ENCODE results near the gene SIT1. TPM values are rescaled to one million over a fixed set of nuclear protein-coding genes. Genes with fewer than 3 reads are reported as not detected.

The SIT1 gene
- total RNA-seq, 2 donors from 2014 or later = 0.68 TPM; not detected in 1

DNA sequence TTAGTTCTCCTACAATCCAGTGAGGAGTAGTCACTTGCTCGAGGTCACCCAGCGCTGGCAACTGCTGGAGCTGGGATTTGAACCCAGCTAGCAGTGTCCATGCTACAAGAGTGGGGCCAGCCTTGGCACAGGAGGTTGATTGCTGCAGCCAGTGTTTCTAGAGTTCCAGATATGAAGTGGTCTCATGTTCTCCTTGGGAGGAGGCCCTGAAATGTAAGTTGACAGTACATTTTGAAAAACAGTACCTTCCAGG is 8.2 kb upstream of the SIT1 start:
- H3K36me3 ChIP-seq = peaks cover 10% of the 10 kb centered on the region
- H3K27ac ChIP-seq = peak overlapping the region; percentile 99
- H3K27me3 ChIP-seq (replicated peaks; ENCODE audit: insufficient read depth) = no peaks in the 10 kb centered on the region
- peaks cover 22 to 48% of the 10 kb centered on the region in 2 donors for H3K4me1 ChIP-seq (ENCODE audit: control insufficient read depth in 1 of 2, low read depth in 2 of 2)
- ATAC-seq (ENCODE audit: insufficient number of reproducible peaks, low FRiP score, low read depth) = peak; percentile 10
- TF ChIP-seq, protein P1, sequence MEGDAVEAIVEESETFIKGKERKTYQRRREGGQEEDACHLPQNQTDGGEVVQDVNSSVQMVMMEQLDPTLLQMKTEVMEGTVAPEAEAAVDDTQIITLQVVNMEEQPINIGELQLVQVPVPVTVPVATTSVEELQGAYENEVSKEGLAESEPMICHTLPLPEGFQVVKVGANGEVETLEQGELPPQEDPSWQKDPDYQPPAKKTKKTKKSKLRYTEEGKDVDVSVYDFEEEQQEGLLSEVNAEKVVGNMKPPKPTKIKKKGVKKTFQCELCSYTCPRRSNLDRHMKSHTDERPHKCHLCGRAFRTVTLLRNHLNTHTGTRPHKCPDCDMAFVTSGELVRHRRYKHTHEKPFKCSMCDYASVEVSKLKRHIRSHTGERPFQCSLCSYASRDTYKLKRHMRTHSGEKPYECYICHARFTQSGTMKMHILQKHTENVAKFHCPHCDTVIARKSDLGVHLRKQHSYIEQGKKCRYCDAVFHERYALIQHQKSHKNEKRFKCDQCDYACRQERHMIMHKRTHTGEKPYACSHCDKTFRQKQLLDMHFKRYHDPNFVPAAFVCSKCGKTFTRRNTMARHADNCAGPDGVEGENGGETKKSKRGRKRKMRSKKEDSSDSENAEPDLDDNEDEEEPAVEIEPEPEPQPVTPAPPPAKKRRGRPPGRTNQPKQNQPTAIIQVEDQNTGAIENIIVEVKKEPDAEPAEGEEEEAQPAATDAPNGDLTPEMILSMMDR (IDR thresholded peaks at IDR 0.05) = no peak
- DNase-seq (ENCODE audit: low spot score) = no peak
- no peaks in the 10 kb centered on the region for H3K9me3 ChIP-seq
- peak overlapping the region; percentile 98 for H3K4me3 ChIP-seq

GRCh38 chr9:35658137-35658967 is 7.6 kb upstream of the SIT1 start, which contains the start of gene CCDC107:
TSS of gene CCDC107 (plus strand) at chr9:35658292. CDS start at chr9:35658380, 88 bp downstream.
- TF ChIP-seq, protein P1 (IDR thresholded peaks at IDR 0.05) = peak; percentile 47
- H3K27ac ChIP-seq = peak within 1 kb of the TSS; percentile 99
- ATAC-seq (ENCODE audit: insufficient number of reproducible peaks, low FRiP score, low read depth) (peak; percentile 72), DNase-seq (ENCODE audit: low spot score) (no peak)
- no peaks in the 10 kb centered on the region for H3K27me3 ChIP-seq (replicated peaks; ENCODE audit: insufficient read depth)
- no peaks in the 10 kb centered on the region for H3K9me3 ChIP-seq
- H3K4me3 ChIP-seq = peak within 1 kb of the TSS; percentile 98
- peaks cover 10% of the 10 kb centered on the region for H3K36me3 ChIP-seq
- H3K4me1 ChIP-seq (ENCODE audit: control insufficient read depth in 1 of 2, low read depth in 2 of 2) = peaks cover 22 to 44% of the 10 kb centered on the region in 2 donors

DNA sequence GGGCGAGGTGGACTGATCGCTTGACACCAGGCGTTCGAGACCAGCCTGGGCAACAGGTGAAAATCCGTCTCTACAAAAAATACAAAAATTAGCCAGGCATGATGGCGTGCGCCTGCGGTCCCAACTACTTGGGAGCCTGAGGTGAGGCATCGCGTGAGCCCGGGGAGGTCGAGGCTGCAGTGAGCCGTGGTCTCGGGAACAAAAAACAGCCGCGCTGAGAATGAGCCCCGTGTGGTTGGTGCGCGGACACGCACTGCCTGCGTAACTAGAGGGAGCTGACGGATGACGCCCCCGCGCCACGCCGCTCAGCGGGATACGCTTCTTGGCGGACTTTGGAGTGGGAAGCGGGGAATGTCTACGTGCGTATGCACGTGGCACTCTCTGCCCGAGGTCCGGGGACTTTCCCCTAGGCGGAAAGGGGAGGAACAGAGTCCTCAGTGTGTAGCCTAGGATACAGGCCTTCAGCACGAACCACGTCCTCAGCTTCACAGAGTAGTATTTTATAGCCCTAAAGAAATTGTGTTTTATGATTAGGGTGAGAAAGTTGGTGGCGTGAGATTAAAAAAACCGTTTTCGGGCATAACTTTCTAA is 6.9 kb upstream of the SIT1 start, which contains the start of gene RMRP:
Gene RMRP (minus strand): TSS at position 474 of the 591 bp plus-strand sequence.
- peak; percentile 89 for ATAC-seq (ENCODE audit: insufficient number of reproducible peaks, low FRiP score, low read depth)
- Histone ChIP-seq H3K36me3 (peaks cover 10% of the 10 kb centered on the region), H3K27ac (peak within 1 kb of the TSS; percentile 99), H3K9me3 (no peaks in the 10 kb centered on the region), H3K4me1 (ENCODE audit: control insufficient read depth in 1 of 2, low read depth in 2 of 2) (peaks cover 22 to 46% of the 10 kb centered on the region in 2 donors), H3K4me3 (peak within 1 kb of the TSS; percentile 98), H3K27me3 (replicated peaks; ENCODE audit: insufficient read depth) (no peaks in the 10 kb centered on the region)
- peak; percentile 88 for DNase-seq (ENCODE audit: low spot score)
- TF ChIP-seq, protein P1 (IDR thresholded peaks at IDR 0.05) = peak; percentile 57

- peak overlapping the region; percentile 99 for H3K27ac ChIP-seq
- peak overlapping the region; percentile 98 for H3K4me3 ChIP-seq
- DNase-seq (ENCODE audit: low spot score) = no peak
- peaks cover 10% of the 10 kb centered on the region for H3K36me3 ChIP-seq
- TF ChIP-seq, protein P1 (IDR thresholded peaks at IDR 0.05) = no peak
- no peaks in the 10 kb centered on the region for H3K27me3 ChIP-seq (replicated peaks; ENCODE audit: insufficient read depth)
- H3K9me3 ChIP-seq = no peaks in the 10 kb centered on the region
- peaks cover 22 to 45% of the 10 kb centered on the region in 2 donors for H3K4me1 ChIP-seq (ENCODE audit: control insufficient read depth in 1 of 2, low read depth in 2 of 2)
- ATAC-seq (ENCODE audit: insufficient number of reproducible peaks, low FRiP score, low read depth) = no peak
These were observed 6.3 kb upstream of the SIT1 start for GRCh38 chr9:35656831-35657545.

DNA sequence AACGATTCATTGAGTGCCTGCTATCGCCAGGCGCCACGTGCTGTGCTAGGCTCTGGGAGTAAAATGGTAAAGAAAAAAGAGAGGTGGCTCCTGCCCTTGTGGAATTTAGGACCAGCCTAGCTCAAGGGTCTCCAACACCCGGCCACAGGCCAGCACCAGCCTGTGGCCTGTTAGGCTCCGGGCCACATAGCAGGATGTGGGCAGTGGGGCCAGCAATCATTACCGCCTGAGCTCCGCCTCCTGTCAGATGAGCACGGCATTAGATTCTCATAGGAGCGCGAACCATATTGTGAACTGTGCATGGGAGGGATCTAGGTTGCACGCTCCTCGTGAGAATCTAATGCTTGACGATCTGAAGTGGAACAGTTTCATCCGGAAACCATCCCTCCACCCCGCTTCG is 5.6 kb upstream of the SIT1 start:
- ATAC-seq (ENCODE audit: insufficient number of reproducible peaks, low FRiP score, low read depth) (no peak), DNase-seq (ENCODE audit: low spot score) (no peak)
- no peak overlapping the region for H3K4me3 ChIP-seq
- TF ChIP-seq, protein P1 (IDR thresholded peaks at IDR 0.05) = no peak
- H3K9me3 ChIP-seq = no peaks in the 10 kb centered on the region
- H3K27me3 ChIP-seq (replicated peaks; ENCODE audit: insufficient read depth) = no peaks in the 10 kb centered on the region
- peak overlapping the region; percentile 99 for H3K27ac ChIP-seq
- peaks cover 10% of the 10 kb centered on the region for H3K36me3 ChIP-seq
- H3K4me1 ChIP-seq (ENCODE audit: control insufficient read depth in 1 of 2, low read depth in 2 of 2) = peaks cover 18 to 43% of the 10 kb centered on the region in 2 donors

Measured in thoracic aorta (tissue), 2 donors.